Astrocyte (in vitro differentiated cells and primary cell): ENCODE results near the gene RAB17. TPM values are rescaled to one million over a fixed set of nuclear protein-coding genes. Genes with fewer than 3 reads are reported as not detected.

Experiments
- DNase-seq: peaks from one replicate; pipeline ENCODE4 v3.0.0-alpha.2; 2010; ENCODE audit warnings: low read depth
- FAIRE-seq: peaks from 2 replicates; lab custom pipeline; 2011; peaks lifted over from hg19 to GRCh38; lab: Jason Lieb, UNC
- H2AFZ ChIP-seq: 2 replicates; pipeline ENCODE4 v1.6.0; 2012; ENCODE audit warnings: low read depth, low read length, inconsistent platforms
- H3K27ac ChIP-seq: 2 replicates; pipeline ENCODE4 v1.5.1; 2011; ENCODE audit warnings: low read depth, low read length, inconsistent platforms
- H3K27me3 ChIP-seq: 2 replicates; pipeline ENCODE4 v1.6.0; 2011; ENCODE audit warnings: low read length, inconsistent platforms; ENCODE audit not compliant: insufficient read depth
- H3K36me3 ChIP-seq: 2 replicates; pipeline ENCODE4 v1.5.1; 2011; ENCODE audit warnings: low read length, inconsistent platforms; ENCODE audit not compliant: insufficient read depth
- H3K4me1 ChIP-seq: 2 replicates; pipeline ENCODE4 v1.5.1; 2011; ENCODE audit warnings: low read length, inconsistent platforms; ENCODE audit not compliant: insufficient read depth
- H3K4me2 ChIP-seq: 2 replicates; pipeline ENCODE4 v1.6.0; 2012; ENCODE audit warnings: low read length, inconsistent platforms
- H3K4me3 ChIP-seq: 2 replicates; pipeline ENCODE4 v1.5.1; 2011; ENCODE audit warnings: low read depth, mild to moderate bottlenecking, low read length, inconsistent platforms; ENCODE audit not compliant: insufficient read depth
- H3K79me2 ChIP-seq: 2 replicates; pipeline ENCODE4 v1.6.0; 2012; ENCODE audit warnings: mild to moderate bottlenecking, low read length, inconsistent platforms; ENCODE audit not compliant: insufficient read depth
- H3K9ac ChIP-seq: 2 replicates; pipeline ENCODE4 v1.6.0; 2012; ENCODE audit warnings: mild to moderate bottlenecking, low read length, inconsistent platforms
- H3K9me3 ChIP-seq: 2 replicates; pipeline ENCODE4 v1.5.1; 2012; ENCODE audit warnings: low read depth, mild to moderate bottlenecking, low read length, inconsistent platforms; ENCODE audit not compliant: insufficient read depth
- H4K20me1 ChIP-seq: 2 replicates; pipeline ENCODE4 v1.6.0; 2012; ENCODE audit warnings: low read length, inconsistent platforms; ENCODE audit not compliant: insufficient read depth
- H3K27ac Mint-ChIP-seq: one replicate; pipeline ENCODE4 v1.8.0; 2021; ENCODE audit warnings: mild to moderate bottlenecking, mixed read lengths; ENCODE audit not compliant: unreplicated experiment
- H3K27me3 Mint-ChIP-seq: one replicate; pipeline ENCODE4 v1.8.0; 2021; ENCODE audit warnings: low read depth, mixed read lengths; ENCODE audit not compliant: unreplicated experiment
- H3K36me3 Mint-ChIP-seq: one replicate; pipeline ENCODE4 v1.8.0; 2021; ENCODE audit warnings: low read depth, mixed read lengths; ENCODE audit not compliant: unreplicated experiment
- H3K4me1 Mint-ChIP-seq: one replicate; pipeline ENCODE4 v1.8.0; 2021; ENCODE audit warnings: low read depth, mixed read lengths; ENCODE audit not compliant: unreplicated experiment
- H3K4me3 Mint-ChIP-seq: one replicate; pipeline ENCODE4 v1.8.0; 2021; ENCODE audit warnings: mild to moderate bottlenecking, moderate library complexity, mixed read lengths; ENCODE audit not compliant: unreplicated experiment
- H3K9me3 Mint-ChIP-seq: one replicate; pipeline ENCODE4 v1.8.0; 2021; ENCODE audit warnings: mild to moderate bottlenecking, mixed read lengths; ENCODE audit not compliant: unreplicated experiment
- CTCF ChIP-seq: IDR thresholded peaks from 2 replicates; pipeline ENCODE4 v1.5.1; 2011; ENCODE audit warnings: low read depth, mild to moderate bottlenecking, inconsistent platforms, low read length, moderate library complexity; ENCODE audit not compliant: insufficient read depth
- EZH2 ChIP-seq: IDR thresholded peaks from 2 replicates; pipeline ENCODE4 v1.6.1; 2012; ENCODE audit warnings: mild to moderate bottlenecking, low read length, inconsistent platforms; ENCODE audit not compliant: insufficient read depth
- total RNA-seq: library from RNA; stranded (reverse); gene quantifications from 2 replicates; pipeline ENCODE4 v1.2.1, GENCODE V29; 2021

The RAB17 gene
- total RNA-seq, 1 donor from 2014 or later = 1.4 TPM

GRCh38 chr2:237569896-237570295 is 20.6 kb downstream of the RAB17 start:
- peaks cover 4% of the 10 kb centered on the region for H3K4me1 Mint-ChIP-seq
- H3K4me3 Mint-ChIP-seq = no peak overlapping the region

GRCh38 chr2:237569041-237569440 is 21.5 kb downstream of the RAB17 start:
- Mint-ChIP-seq H3K27me3 (peaks cover 18% of the 10 kb centered on the region), H3K27ac (no peak overlapping the region), H3K9me3 (peaks cover 4% of the 10 kb centered on the region), H3K4me1 (peaks cover 4% of the 10 kb centered on the region), H3K4me3 (no peak overlapping the region), H3K36me3 (peaks cover 3% of the 10 kb centered on the region)
- no peaks in the 10 kb centered on the region for H4K20me1 ChIP-seq
- H3K27me3 ChIP-seq = no peaks in the 10 kb centered on the region
- no peak overlapping the region for H3K27ac ChIP-seq
- no peak overlapping the region for H3K4me2 ChIP-seq
- no peak overlapping the region for H3K9ac ChIP-seq
- TF ChIP-seq EZH2 (no peak), CTCF (no peak)
- H3K36me3 ChIP-seq = no peaks in the 10 kb centered on the region
- no peaks in the 10 kb centered on the region for H3K79me2 ChIP-seq
- FAIRE-seq = no peak
- H2AFZ ChIP-seq = no peak overlapping the region
- no peak for DNase-seq
- peaks cover 5% of the 10 kb centered on the region for H3K4me1 ChIP-seq
- H3K9me3 ChIP-seq = peaks cover 12% of the 10 kb centered on the region
- H3K4me3 ChIP-seq = no peak overlapping the region

More at GRCh38 chr2:237569896-237570295, 20.6 kb downstream of the RAB17 start:
- Histone ChIP-seq H3K27me3 (no peaks in the 10 kb centered on the region), H3K9me3 (peaks cover 12% of the 10 kb centered on the region), H3K4me2 (no peak overlapping the region), H3K36me3 (no peaks in the 10 kb centered on the region), H3K79me2 (no peaks in the 10 kb centered on the region), H3K9ac (no peak overlapping the region), H3K4me1 (peaks cover 5% of the 10 kb centered on the region), H3K4me3 (no peak overlapping the region), H4K20me1 (no peaks in the 10 kb centered on the region), H3K27ac (no peak overlapping the region), H2AFZ (no peak overlapping the region)
- FAIRE-seq = no peak
- Mint-ChIP-seq H3K36me3 (peaks cover 3% of the 10 kb centered on the region), H3K9me3 (peaks cover 4% of the 10 kb centered on the region), H3K27me3 (peaks cover 24% of the 10 kb centered on the region), H3K27ac (no peak overlapping the region)
- TF ChIP-seq EZH2 = no peak
- TF ChIP-seq CTCF = no peak
- DNase-seq = no peak

GRCh38 chr2:237568121-237568660 is 22.3 kb downstream of the RAB17 start:
- H3K36me3 Mint-ChIP-seq = peaks cover 2% of the 10 kb centered on the region
- FAIRE-seq (no peak), DNase-seq (no peak)
- peaks cover 4% of the 10 kb centered on the region for H3K4me1 Mint-ChIP-seq
- Histone ChIP-seq H3K36me3 (no peaks in the 10 kb centered on the region), H3K79me2 (no peaks in the 10 kb centered on the region), H3K9me3 (peaks cover 12% of the 10 kb centered on the region), H3K9ac (no peak overlapping the region), H3K27me3 (no peaks in the 10 kb centered on the region), H3K4me2 (no peak overlapping the region), H3K4me1 (peaks cover 5% of the 10 kb centered on the region), H2AFZ (no peak overlapping the region), H3K27ac (no peak overlapping the region), H4K20me1 (no peaks in the 10 kb centered on the region), H3K4me3 (no peak overlapping the region)
- peaks cover 4% of the 10 kb centered on the region for H3K9me3 Mint-ChIP-seq
- H3K27ac Mint-ChIP-seq = no peak overlapping the region
- H3K27me3 Mint-ChIP-seq = peaks cover 19% of the 10 kb centered on the region
- H3K4me3 Mint-ChIP-seq = no peak overlapping the region
- TF ChIP-seq CTCF (no peak), EZH2 (no peak)
